HG03442 (cell line): ENCODE data around the gene SLAMF6.
"Not testable (repeated sequence)": the region's sequence is repeated elsewhere in the genome, so short reads cannot be mapped to it uniquely, and the experiment has no call there.

Experiments
- ATAC-seq: cut with Tn5 transposase; IDR thresholded peaks from one replicate; pipeline ENCODE4 v1.9.1; 2021; ENCODE audit warnings: mild to moderate bottlenecking, moderate library complexity; ENCODE audit not compliant: unreplicated experiment

Gene SLAMF6

DNA sequence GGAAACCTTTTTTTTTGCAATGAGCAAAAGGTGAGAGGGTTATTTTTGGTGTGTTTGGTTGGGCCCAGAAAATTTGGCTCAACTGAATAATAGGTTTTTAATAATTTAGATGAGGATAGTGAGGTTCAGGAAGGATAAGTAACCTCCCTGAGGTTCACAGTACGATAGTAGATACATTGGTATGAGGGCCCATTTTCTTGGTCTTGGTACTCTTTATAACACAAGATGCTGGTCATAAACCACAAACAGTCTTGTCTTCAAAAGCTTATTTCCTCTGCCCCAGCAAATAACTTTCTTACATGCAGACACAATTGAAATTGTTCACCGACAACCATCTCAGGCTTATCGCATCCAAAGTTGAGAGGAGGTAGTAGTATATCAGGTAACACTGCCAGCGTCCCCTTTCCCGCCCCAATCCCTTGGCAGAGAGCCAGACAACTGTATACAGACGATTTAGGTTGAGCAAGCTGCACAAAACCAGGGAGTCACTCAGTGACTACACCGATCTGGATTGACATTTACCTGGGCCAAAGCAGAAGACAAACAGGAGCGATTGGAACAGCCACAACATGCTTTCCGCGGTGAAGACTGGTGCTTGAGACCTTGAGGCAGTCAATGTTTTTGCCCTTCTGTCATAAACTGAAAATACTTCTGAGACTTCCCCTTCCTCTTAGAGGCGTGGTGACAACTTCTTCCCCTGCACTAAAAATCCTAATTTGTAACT lies at the start of gene SLAMF6:
TSS of gene SLAMF6 (minus strand) at position 634 of the 724 bp plus-strand sequence. CDS start at position 571, 63 bp downstream.
- ATAC-seq = peak; percentile 52

DNA sequence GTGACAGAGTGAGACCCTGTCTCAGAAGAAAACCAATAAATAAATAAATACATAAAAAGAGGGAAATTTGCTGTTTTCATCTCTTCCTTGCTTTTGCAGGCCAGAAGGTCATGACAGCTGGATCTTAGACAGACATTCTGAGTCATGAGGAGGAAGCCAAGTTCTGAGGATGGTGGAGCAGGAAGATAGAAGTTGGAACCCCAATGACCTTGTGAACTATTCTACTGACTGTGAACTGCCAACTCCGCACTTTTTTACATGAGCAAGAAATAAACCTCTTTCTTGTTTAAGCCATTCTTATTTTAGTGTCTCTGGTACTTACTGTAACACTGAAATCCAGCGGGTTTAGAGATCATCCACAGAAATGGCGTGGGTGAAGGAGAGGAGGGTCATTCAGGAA lies 47.8 kb upstream of the SLAMF6 start:
- ATAC-seq = no peak

DNA sequence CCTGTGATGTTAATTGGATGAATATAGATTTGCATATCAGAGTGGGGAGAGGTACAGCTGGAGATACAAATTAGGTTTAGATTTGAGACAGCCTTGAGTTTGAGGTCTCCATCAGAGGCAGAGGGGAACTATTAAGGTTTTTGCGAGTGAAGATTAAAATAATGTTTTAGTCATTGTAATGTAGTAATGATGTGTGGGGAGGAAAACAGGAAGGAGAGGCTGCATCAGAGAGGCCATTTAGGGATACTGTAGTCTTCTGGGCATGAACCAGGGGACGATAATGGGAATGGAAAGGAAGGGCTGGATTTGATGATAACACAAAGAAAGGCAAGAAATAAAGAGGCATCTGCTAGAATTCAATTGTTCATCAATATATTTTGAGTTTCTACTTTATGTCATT lies 46.8 kb upstream of the SLAMF6 start:
- ATAC-seq = no peak

DNA sequence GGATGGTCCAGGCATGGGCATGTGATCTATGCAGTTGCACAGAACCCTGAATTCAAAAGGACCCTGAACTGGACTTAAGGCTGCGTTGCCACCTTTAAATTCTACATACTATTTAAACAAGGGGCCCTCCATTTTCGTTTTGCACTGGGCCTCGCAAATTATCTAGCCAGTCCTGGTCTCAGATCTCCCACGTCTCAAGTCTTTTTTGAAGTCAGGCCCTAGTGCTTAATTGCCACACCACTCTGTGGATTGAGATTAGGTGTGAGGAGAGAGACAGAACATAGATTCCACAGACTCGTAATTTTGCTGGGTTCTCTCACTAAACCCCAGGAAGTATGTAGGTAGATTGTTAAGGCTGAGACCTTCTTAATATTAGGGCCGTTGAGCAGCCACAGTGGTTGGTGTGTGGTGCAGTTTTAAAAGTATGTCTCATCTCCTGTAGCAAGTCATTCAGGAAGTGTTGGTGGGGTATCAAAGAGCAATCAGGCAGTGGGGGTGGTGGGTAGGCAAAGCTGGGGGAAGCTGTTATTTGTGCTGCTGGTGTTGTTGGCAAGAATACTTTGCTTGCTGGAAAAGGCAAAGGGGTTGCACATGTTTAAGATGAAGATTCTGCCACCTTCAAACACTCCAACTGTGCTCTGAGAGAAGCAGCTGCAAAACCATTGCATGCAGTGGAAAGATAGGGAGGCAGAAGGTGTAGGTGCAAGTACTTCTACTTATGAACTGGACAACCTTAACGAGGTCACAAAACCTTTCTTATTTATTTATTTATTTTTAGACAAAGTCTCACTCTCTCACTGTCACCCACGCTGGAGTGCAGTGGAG lies 45.0 kb upstream of the SLAMF6 start:
- ATAC-seq = no peak

DNA sequence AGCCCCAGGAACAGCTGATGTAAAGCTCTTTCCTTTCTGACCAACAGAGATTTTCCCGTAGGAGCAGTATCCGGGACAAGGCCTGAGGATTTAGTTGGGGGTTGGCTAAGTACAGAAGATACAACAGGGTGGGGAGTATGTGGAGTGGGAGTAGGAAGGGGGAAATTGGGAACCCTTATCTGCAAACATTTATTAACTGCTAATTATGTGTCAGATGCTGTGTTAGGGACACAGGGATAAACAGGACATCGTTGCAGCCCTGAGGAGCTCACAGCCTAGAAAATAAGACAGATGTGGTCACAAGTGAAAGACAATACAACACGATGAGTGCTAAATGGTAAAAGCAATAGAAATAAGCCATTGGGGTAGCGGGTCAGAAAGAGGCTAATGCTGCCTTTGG lies 44.3 kb upstream of the SLAMF6 start:
- ATAC-seq = no peak

DNA sequence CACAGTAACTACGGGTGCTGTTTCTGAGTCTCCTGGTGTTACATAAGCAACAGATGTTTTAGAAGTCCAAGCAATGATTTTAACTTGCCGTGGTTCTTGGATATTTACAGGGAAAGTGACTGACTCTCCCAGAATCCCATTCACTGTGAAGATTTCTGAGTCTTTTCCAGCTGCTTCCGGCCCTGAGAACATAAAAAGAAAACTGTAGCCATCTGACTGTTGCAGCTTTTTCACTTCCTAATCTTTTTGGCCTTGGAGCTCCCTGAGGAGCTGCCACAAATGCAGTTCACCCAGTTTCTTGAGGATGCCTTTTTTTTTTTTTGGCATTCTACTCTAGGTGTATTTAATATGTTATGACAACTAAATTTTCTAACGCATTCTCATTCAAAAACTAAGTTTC lies 42.5 kb upstream of the SLAMF6 start:
- ATAC-seq = no peak

DNA sequence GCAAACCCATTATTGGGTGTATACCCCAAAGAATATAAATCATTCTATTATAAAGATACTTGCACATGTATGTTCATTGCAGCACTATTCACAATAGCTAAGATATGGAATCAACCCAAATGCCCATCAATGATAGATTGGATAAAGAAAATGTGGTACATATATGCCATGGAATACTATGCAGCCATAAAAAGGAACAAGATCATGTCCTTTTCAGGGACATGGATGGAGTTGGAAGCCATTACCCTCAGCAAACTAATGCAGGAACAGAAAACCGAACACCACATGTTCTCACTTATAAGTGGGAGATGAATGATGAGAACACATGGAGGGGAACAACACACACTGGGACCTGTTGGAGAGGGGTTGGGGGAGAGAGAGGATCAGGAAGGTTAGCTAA lies 40.2 kb upstream of the SLAMF6 start:
- ATAC-seq = not testable (repeated sequence)

DNA sequence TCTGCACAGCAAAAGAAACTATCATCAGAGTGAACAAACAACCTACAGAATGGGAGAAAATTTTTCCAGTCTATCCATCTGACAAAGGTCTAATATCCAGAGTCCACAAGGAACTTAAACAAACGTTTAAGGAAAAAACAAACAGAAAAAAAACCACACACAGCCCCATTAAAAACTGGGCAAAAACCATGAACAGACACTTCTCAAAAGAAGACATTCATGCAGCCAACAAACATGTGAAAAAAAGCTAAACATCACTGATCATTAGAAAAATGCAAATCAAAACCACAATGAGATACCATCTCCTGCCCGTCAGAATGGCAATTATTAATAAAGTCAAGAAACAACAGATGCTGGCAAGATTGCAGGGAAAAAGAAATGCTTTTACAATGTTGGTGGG lies 39.7 kb upstream of the SLAMF6 start:
- not testable (repeated sequence) for ATAC-seq

DNA sequence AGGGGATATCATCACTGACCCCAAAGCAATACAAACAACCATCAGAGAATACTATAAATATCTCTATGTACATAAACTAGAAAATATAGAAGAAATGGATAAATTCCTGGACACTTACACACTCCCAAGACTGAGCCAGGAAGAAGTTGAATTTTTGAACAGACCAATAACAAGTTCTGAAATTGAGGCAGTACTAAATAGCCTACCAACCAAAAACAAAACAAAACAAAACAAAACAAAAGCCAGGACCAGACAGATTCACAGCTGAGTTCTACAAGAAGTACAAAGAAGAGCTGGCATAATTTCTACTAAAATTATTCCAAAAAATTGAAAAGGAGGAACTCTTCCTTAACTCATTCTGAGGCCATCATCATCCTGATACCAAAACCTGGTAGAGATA lies 37.8 kb upstream of the SLAMF6 start:
- no peak for ATAC-seq

DNA sequence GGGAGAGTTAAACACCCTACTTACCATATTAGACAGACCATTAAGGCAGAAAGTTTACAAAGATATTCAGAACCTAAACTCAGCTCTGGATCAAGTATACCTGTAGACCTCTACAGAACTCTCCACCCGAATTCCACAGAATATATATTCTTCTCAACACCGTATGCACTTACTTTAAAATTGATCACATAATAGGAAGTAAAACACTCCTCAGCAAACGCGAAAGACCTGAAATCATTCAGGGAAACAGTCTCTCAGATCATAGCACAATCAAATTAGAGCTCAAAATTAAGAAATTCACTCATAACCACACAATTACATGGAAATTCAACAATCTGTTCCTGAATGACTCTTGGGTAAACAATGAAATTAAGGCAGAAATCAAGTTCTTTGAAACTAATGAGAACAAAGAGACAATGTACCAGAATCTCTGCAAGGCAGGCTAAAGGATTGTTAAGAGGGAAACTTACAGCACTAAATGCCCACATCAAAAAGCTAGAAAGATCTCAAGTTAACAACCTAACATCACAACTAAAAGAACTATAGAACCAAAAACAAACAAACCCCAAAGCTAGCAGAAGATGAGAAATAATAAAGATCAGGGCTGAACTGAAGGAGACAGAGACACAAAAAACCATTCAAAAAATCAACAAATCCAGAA lies 37.1 kb upstream of the SLAMF6 start:
- ATAC-seq = no peak

DNA sequence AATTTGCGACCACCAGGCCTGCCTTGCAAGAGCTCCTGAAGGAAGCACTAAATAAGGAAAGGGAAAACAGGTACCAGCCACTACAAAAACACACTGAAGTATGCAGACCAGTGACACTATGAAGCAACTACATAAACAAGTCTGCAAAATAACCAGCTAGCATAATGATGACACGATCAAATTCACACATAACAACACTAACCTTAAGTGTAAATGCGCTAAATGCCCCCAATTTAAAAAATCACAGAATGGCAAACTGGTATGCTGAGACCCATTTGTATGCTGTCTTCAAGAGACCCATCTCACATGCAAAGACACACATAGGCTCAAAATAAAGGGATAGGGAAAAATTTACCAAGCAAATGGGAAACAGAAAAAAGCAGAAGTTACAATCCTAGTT lies 36.4 kb upstream of the SLAMF6 start:
- not testable (repeated sequence) for ATAC-seq

DNA sequence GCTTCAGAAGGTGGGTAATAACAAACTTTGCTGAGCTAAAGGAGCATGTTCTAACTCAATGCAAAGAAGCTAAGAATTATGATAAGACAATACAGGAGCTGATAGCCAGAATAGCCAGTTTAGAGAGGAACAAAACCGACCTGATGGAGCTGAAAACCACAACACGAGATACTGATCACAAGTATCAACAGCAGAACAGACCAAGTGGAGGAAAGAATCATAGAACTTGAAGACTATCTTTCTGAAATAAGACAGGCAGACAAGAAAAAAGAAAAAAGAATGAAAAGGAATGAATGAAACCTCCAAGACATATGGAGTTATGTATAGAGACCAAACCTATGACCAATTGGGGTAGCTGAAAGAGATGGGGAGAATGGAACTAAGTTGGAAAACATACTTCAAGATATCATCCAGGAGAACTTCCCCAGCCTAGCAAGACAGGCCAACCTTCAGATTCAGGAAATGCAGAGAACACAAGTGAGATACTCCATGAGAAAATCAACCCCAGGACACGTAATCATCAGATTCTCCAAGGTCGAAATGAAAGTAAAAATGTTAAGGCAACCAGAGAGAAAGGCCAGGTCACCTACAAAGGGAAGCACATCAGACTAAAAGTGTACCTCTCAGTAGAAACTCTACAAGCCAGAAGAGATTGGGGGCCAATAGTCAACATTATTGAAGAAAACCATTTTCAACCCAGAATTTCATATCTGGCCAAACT lies 35.8 kb upstream of the SLAMF6 start:
- no peak for ATAC-seq

DNA sequence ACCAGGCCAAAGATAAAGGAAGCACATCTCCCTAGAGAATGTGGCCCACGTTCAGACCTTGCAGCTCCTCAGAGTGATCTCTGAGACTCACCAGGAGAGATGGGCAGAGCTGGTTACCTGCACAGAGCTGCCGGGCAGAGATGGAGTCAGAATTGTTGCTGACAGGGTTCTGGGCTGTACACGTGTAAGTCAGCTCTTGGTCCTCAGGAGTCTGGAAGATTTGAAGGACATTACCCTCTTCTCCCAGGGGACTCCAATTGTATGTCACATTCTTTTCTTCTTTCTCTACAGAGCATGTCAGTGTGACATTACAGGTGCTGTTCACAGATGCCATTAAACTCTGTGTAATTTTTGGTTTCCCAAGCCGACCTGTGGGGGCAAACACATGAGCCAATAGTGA lies 30.7 kb upstream of the SLAMF6 start:
- ATAC-seq = no peak

DNA sequence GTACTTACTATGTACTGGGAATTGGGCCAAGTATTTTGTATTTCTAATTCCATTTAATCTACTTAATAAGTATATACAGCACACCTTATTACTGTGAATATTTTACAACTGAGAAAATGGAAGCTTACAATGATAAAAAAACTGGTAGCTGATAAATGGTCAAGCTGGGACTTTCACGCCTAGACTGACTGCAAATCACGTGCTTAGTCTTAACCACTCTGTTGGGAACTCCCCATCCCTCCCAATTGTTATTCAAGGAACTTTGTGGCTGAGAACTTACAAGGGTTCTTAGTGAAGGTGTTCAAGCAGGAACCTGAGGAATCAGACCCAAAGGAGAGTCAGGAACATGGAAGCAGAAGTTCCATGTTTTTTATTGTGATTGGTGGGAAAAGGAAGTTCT lies 29.4 kb upstream of the SLAMF6 start:
- ATAC-seq = no peak

DNA sequence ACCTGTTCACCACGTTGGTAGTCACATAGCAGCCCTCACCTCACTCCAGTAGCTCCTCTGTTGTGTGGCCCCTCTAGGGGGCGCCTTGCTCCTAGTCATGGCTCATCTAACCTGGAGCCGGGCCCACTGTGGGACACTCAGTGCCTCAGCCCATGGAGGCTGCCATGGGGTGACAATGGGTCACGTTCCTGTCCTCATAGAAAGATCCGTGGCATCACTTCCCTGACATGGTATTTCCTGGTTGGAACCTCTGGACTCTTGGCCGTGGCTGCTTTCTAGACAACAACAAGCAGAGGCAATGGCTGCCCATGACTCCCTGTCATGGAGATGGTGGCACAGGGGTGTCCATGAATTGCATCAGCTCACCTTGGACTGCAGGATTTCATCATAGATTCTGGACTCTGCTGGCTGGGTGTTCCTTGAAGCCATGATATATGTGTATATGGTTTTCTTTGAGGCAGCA lies 27.5 kb upstream of the SLAMF6 start:
- ATAC-seq = no peak

DNA sequence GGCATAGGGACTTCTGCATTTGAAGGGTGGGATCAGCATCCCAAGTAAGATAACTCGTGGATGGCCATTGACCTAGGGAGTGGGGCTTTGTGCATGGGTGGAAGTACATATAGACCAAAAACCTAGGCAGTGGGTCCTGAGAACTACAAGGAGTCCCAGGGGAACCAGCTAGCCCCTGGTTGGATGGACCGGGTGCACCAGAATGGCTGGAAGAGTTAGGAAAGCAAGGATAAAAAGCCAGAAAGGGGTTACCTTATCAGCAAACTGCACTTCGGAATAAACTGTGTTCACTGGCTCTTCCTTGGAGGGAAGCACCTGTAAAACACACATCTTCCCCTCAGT lies 26.6 kb upstream of the SLAMF6 start:
- no peak for ATAC-seq

DNA sequence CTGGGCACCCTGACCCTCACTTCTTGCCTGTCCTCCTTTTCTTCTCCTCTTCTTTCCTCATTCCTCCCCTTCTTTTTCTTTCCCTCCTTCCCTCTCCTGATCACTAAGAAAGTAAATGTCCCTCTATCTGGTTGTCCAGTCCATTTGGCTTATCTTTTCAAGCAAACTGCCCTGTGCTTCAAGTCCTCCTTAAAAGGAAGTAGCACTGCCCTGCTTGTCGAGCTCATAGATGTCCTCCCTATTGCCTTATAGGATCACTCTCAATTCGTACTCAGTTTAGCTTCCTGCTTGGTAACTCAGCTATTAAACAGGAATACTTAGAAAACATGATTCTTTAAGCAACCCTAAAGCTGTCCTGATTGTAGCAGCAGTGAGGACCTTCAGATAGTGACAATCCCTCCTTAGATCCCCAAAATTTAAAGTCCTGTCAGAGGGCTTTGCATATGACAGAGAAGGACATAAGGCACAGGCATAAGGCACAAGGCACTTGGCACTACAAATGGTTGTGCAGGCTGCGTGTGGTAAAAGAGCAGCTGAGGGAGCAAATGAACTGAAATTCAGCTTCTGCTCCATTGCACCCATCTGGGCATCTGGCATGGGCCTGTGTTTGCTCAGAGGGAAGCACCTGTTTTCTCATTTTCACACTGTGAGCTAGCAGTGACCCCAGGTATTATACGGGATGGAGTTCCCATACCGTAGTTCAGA lies 26.1 kb upstream of the SLAMF6 start:
- no peak for ATAC-seq

DNA sequence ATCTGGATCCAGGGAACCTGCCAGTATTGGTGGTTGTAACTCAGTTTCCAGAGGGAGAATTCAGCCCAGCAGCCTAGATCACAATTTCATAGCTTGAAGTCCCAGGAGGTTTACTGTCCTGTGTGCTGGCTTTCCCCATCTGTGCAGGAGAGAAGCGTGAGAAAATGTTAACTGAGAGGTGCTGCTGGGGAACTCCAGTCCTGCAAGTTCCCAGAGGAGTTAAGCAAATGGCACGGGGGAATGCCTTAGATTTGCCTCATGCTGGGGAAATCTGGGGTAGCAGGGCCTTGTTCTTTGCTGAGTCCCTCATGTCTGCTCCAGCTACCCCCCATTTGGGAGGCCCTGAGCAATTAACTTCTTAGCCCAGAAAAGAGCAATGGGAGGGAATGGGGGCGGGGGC lies 25.1 kb upstream of the SLAMF6 start:
- ATAC-seq = no peak

DNA sequence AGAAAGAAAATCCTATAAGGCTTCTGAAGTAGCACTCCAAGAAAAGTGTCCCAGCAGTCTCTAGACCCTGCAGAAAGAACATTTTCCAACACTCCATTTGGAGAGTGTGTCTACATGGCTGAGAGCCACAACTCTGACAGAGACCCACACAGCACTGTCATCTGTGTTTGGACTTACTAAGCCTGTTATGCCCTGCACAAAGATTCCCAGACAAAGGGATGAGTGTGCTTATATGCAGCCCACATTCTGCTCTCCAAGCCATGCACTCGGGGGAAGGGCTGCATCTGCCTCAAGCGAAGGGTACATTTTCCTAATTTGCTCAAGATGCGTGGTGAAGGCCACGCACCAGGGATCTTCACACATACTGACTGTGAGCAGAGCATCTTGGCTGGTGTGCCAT lies 24.4 kb upstream of the SLAMF6 start:
- no peak for ATAC-seq

DNA sequence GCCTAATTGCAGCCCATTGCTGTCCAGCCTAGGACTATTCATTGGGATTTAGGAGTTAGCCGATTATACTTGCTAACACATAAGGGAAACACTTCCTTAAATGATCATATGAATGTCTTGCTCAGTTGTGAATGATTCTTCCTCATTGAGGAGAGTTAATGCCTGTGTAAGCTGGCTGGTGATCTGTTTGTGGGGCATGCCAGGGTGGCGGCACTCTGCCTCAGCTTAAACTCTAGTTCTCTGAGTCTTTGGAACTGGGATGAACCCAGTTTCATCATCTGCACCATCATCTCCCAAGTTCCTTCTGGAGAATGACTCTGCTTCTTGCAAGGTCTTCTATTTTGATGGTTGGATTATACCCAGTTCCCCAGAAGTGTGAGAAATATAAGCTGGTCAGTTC lies 23.9 kb upstream of the SLAMF6 start:
- ATAC-seq = no peak

DNA sequence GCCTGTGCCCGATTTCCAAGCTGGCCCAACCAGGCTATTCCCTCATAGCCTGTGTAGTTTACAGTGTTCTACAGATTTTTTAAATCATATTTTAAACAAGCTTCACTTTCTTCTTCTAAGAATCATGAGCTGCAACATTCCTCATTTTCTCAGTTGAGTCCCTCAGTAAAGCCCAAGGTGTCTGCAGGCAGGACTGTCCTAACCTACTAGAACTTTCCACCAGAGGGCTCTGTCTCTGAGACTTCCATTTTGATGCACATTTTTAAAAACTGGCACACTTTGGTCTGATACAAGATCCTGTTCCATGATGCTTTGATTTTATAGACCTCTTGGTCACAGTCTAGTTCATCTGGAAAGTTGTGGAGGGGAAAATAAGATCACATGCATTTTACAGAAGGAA lies 21.6 kb upstream of the SLAMF6 start:
- ATAC-seq = no peak
